22Rv1 (cell line): ENCODE measurements around the gene USP34.

Source experiments
- H3K27ac ChIP-seq: fragments of 450-650 bp; 2 replicates; pipeline ENCODE4 v1.5.1; 2017
- ZFX ChIP-seq: fragments of 450-650 bp; IDR thresholded peaks from 2 replicates; pipeline ENCODE4 v1.6.1; 2017; ENCODE audit warnings: antibody characterized with exemption, borderline replicate concordance
- TF ChIP-seq, protein P1 (sequence below): fragments of 450-650 bp; IDR thresholded peaks from 2 replicates; pipeline ENCODE4 v1.5.1; 2017; ENCODE audit warnings: mild to moderate bottlenecking

USP34 gene

DNA sequence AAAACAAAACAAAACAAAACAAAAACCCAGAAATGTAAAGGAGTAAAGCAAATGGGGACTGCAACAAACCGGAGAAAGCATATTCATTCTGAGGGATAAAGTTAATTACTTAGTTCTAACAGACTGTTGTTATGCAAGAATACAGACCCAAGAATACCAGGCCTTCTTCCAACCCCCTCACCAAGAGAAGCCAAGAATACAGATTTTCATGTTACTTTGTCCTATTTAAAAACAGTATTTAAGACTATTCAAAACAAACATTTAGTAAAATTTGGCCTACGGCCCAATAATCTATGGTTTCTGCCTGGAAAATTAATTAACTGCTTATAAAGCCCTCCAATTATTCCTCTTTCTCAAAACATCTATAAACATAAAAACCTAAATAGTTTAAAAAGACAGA lies 91.4 kb downstream of the USP34 start:
- no peak overlapping the region for H3K27ac ChIP-seq
- TF ChIP-seq, protein P1, sequence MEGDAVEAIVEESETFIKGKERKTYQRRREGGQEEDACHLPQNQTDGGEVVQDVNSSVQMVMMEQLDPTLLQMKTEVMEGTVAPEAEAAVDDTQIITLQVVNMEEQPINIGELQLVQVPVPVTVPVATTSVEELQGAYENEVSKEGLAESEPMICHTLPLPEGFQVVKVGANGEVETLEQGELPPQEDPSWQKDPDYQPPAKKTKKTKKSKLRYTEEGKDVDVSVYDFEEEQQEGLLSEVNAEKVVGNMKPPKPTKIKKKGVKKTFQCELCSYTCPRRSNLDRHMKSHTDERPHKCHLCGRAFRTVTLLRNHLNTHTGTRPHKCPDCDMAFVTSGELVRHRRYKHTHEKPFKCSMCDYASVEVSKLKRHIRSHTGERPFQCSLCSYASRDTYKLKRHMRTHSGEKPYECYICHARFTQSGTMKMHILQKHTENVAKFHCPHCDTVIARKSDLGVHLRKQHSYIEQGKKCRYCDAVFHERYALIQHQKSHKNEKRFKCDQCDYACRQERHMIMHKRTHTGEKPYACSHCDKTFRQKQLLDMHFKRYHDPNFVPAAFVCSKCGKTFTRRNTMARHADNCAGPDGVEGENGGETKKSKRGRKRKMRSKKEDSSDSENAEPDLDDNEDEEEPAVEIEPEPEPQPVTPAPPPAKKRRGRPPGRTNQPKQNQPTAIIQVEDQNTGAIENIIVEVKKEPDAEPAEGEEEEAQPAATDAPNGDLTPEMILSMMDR, result no peak
- TF ChIP-seq ZFX, result no peak

DNA sequence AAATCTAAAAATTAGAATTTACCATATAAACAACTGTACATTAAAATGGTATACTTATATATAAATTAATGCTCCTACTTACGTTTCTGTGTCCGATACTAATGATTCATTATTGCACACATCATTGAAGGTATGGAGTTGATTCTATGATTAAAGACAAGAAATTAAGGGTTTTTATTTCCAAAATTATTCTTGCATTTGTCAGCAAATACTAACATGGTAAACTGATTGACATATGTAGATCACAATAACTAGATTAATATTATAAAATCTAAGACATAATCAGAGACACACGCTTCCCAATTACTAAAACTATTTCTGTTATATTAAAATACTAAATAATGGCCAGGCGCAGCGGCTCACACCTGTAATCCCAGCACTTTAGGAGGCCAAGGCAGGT lies 92.6 kb downstream of the USP34 start:
- TF ChIP-seq, protein P1, result no peak
- no peak for TF ChIP-seq ZFX
- no peak overlapping the region for H3K27ac ChIP-seq

DNA sequence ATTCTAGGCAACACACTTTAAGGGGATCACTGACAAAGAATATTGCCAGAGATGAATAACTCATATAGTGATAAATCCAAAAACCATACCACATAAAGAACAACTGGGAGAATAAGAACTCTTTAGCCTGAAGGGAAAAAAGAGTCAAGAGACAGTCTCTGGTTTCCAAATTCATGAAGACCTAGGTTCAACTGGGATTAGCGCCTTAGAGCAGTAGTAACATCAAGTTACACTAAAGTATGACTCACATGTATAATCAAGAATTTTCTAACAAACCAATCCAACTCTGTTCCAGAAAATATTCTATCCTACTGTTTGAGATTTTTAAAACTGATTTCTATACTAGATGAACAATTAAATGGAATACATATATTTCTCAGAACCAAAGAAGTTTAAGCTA lies 93.8 kb downstream of the USP34 start:
- TF ChIP-seq ZFX, result no peak
- TF ChIP-seq, protein P1, result no peak
- no peak overlapping the region for H3K27ac ChIP-seq

DNA sequence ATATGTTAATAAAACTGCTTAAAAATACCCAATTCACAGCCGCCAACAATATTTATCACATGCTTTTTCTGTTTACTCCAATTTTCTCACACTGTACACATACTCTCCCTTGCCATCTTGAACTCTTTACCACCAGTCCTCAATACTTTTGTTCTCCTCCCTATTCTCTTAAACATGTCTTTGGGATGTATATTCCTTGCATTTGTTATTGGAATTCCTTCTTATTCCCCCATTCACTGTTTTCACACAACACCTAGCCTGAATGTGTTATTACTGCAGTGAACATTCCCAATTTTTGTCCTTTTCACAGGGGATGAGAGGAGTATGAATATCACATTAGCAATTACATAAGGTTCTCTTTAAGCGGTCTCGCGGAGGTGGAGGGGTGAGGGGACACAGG lies 94.7 kb downstream of the USP34 start:
- TF ChIP-seq, protein P1, result no peak
- TF ChIP-seq ZFX, result no peak
- H3K27ac ChIP-seq, result no peak overlapping the region

DNA sequence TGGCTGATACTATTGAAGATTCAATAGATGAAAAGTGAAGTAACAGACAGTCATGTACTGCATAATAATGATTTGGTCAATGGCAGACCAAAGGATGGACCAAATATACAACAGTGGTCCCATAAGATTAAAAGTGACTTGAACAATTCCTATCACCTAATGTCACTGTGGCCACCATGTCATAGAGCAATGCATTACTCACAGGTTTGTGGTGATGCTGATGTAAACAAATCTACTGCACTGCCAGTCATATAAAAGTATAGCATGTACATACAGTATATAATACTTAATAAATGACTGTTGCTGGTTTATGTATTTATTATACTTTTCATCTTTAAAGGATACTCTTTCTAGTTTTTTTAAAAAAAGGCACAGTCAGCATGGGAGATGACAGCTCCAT lies 99.9 kb downstream of the USP34 start:
- no peak for TF ChIP-seq ZFX
- TF ChIP-seq, protein P1, result no peak
- no peak overlapping the region for H3K27ac ChIP-seq

DNA sequence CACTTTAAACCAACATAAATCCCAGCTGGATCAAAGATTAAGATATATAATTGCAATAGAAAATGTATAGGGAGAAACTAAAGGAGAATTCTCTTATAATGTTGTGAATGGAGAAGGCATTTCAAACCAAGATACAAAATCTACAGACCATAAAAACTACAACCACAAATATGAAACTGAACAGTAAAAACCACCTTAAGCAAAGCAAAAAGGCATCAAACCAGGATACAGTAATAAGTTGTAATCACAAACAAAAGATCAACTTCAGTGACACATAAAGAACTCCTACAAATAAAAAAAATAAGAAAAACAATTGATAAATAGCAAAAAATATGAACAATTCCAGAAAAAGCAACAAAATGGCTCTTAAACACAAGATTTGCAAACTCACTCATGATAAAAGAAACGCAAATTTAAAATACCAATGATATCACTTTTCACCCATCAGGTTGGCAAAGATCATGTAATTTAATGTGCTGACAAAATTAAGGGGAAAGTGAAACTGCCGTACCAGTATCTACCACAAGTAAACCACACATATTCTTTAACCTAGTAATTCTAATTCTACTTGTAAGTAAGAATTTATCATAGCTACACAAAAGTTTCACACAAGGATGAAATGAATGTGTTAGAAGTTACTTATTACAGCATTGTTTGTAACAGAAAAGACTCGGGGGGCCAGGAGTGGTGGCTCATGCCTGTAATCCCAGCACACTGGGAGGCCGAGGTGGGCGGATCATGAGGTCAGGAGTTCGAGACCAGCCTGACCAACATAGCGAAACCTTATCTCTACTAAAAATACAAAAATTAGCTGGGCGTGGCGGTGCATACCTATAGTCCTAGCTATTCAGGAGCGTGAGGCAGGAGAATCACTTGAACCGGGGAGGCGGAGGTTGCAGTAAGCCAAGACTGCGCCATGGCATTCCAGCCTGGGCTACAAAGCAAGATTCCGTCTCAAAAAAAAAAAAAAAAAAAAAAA lies 101.9 kb downstream of the USP34 start:
- H3K27ac ChIP-seq, result no peak overlapping the region
- TF ChIP-seq ZFX, result no peak
- TF ChIP-seq, protein P1, result no peak

DNA sequence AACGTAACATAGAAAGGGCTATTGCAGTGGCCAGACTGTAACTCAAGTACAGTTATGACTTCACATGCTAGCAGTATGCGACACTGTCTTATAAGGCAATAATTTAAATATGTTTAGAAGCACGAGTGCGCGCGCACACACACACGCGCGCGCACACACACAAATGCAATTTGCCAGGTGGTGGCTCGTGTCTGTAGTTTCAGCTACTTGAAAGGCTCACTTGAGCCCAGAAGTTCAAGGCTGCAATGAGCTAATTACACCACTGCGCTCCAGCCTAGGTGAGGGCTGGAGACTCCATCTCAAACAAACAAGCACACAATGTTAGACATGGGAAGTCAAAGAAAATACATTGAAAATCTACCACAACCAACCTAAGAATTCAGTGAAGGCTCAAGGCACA lies 103.7 kb downstream of the USP34 start:
- no peak for TF ChIP-seq ZFX
- no peak overlapping the region for H3K27ac ChIP-seq
